GM21576 (cell line): ENCODE measurements around the gene LIMCH1.

Experiments used
- ATAC-seq: cut with Tn5 transposase; IDR thresholded peaks from one replicate; pipeline ENCODE4 v1.9.1; 2021; ENCODE audit warnings: mild to moderate bottlenecking, moderate library complexity; ENCODE audit not compliant: unreplicated experiment

Gene LIMCH1

DNA sequence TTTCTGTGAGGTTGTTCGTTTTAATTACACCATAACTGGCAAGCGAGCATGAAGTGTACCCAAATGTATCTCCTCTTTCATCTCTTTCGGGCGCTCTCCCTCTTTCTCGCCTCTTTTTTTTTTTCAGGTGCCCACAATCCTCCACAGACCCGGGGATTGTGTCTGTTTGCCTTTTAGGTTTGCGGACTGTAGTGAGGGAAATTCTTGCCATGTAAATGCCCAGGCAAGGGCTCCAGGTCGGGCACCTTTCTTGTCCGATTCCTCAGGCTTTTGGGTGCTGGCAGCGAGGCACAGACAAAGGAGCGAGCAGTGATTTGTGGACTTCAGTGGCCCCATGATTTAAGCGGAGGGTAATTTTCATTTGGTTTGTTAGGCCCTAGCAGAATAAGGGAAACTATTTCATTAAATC is 211.7 kb downstream of the LIMCH1 start:
- no peak for ATAC-seq
